ENCODE data around the gene RGS7.
"Not testable (repeated sequence)": the region's sequence is repeated elsewhere in the genome, so short reads cannot be mapped to it uniquely, and the experiment has no call there.

The RGS7 gene

GRCh38 chr1:241228339-241228738 lies 128.7 kb downstream of the RGS7 start:
- H3K4me3 ChIP-seq (ENCODE audit: low read depth, low read length), result no peak overlapping the region
- TF ChIP-seq, protein P1, sequence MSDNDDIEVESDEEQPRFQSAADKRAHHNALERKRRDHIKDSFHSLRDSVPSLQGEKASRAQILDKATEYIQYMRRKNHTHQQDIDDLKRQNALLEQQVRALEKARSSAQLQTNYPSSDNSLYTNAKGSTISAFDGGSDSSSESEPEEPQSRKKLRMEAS (IDR thresholded peaks at IDR 0.05; ENCODE audit: low read depth, low read length), result no peak
- no peak for TF ChIP-seq MYC (IDR thresholded peaks at IDR 0.05; ENCODE audit: low read depth, low read length)
- TF ChIP-seq POLR2A (IDR thresholded peaks at IDR 0.05; ENCODE audit: extremely low read depth, insufficient read length), result no peak
- no peak for TF ChIP-seq CTCF (IDR thresholded peaks at IDR 0.05; ENCODE audit: low read depth, low read length)
- DNase-seq (ENCODE audit: low read depth), result no peak

GRCh38 chr1:241225741-241226140 lies 131.3 kb downstream of the RGS7 start:
- H3K4me3 ChIP-seq (ENCODE audit: low read depth, low read length), result no peak overlapping the region
- no peak for TF ChIP-seq CTCF (IDR thresholded peaks at IDR 0.05; ENCODE audit: low read depth, low read length)
- TF ChIP-seq MYC (IDR thresholded peaks at IDR 0.05; ENCODE audit: low read depth, low read length), result no peak
- TF ChIP-seq, protein P1 (IDR thresholded peaks at IDR 0.05; ENCODE audit: low read depth, low read length), result no peak
- TF ChIP-seq POLR2A (IDR thresholded peaks at IDR 0.05; ENCODE audit: extremely low read depth, insufficient read length), result no peak
- DNase-seq (ENCODE audit: low read depth), result no peak

DNA sequence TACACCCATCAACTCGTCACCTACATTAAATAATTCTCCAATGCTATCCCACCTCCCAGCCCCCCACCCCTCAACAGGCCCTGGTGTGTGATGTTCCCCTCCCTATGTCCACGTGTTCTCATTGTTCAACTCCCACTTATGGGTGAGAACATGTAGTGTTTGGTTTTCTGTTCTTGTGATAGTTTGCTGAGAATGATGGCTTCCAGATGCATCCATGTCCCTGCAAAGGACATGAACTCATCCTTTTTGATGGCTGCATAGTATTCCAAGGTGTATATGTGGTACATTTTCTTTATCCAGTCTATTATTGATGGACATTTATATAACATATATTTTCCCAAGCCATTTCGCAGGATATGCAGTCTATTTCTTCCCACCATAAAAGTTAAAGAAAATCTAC lies 132.8 kb downstream of the RGS7 start:
- not testable (repeated sequence) for H3K4me3 ChIP-seq (ENCODE audit: low read depth, low read length); DNase-seq (ENCODE audit: low read depth)

- not testable (repeated sequence) for DNase-seq (ENCODE audit: low read depth); H3K4me3 ChIP-seq (ENCODE audit: low read depth, low read length)
Observed at GRCh38 chr1:241222813-241223212, 134.2 kb downstream of the RGS7 start.

DNA sequence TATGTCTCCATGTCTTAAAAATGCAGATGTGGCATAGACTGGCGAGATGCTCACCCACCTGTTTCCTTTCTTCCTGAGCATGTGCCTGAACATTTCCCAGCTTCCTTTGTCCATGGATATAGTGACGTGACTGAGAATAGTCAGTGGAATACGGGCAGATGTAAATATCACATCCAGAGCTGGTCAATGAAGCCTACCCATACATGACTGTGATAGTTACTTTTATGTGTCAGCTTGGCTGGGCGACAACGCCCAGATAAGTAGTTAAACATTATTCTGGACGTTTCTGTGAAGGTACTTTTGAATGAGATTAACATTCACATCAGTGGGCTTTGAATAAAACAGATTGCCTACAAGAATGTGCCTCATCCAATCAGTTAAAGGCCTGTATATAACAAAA lies 135.7 kb downstream of the RGS7 start:
- TF ChIP-seq POLR2A (IDR thresholded peaks at IDR 0.05; ENCODE audit: extremely low read depth, insufficient read length) (no peak), CTCF (IDR thresholded peaks at IDR 0.05; ENCODE audit: low read depth, low read length) (no peak), MYC (IDR thresholded peaks at IDR 0.05; ENCODE audit: low read depth, low read length) (no peak)
- TF ChIP-seq, protein P1 (IDR thresholded peaks at IDR 0.05; ENCODE audit: low read depth, low read length), result no peak
- no peak for DNase-seq (ENCODE audit: low read depth)
- H3K4me3 ChIP-seq (ENCODE audit: low read depth, low read length), result no peak overlapping the region

DNA sequence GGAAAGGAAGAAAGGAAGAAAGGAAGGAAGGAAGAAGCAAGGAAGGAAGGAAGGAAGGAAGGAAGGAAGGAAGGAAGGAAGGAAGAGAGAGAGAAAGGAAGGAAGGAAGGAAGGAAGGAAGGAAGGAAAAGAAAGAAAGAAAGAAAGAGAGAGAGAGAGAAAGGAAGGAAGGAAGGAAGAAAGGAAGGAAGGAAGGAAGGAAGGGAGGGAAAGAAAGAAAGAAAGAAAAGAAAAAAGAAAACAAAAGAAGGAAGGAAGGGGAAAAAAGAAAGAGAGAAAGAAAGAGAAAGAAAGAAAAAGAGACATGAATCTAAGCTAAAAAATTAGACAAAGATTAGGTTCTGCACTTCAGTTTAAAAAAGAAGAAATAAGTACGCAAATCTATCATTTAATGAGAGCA lies 136.1 kb downstream of the RGS7 start:
- not testable (repeated sequence) for H3K4me3 ChIP-seq (ENCODE audit: low read depth, low read length); DNase-seq (ENCODE audit: low read depth)

GRCh38 chr1:241219449-241219848 lies 137.6 kb downstream of the RGS7 start:
- DNase-seq (ENCODE audit: low read depth), result no peak
- no peak for TF ChIP-seq CTCF (IDR thresholded peaks at IDR 0.05; ENCODE audit: low read depth, low read length)
- no peak for TF ChIP-seq MYC (IDR thresholded peaks at IDR 0.05; ENCODE audit: low read depth, low read length)
- no peak for TF ChIP-seq POLR2A (IDR thresholded peaks at IDR 0.05; ENCODE audit: extremely low read depth, insufficient read length)
- TF ChIP-seq, protein P1 (IDR thresholded peaks at IDR 0.05; ENCODE audit: low read depth, low read length), result no peak
- no peak overlapping the region for H3K4me3 ChIP-seq (ENCODE audit: low read depth, low read length)

DNA sequence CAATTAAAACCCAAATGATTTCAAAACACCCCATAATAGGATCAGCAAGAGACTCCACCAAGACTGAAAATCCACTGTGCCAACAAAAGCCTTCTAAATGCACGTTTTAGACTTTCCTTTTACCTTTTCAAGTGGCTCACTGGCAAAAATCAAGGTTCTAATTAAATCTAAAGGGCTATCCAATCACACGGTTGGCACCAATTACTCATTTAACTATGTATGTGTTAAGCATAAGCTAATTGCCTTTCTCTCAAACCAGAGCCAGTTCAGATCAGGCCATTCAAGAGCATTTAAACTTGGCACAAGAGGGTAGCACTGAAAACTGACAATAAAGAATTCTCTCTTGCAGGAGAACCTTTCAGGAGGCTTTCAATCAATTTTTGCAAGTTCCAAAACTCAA lies 139.5 kb downstream of the RGS7 start:
- H3K4me3 ChIP-seq (ENCODE audit: low read depth, low read length), result no peak overlapping the region
- no peak for TF ChIP-seq CTCF (IDR thresholded peaks at IDR 0.05; ENCODE audit: low read depth, low read length)
- TF ChIP-seq, protein P1 (IDR thresholded peaks at IDR 0.05; ENCODE audit: low read depth, low read length), result no peak
- TF ChIP-seq POLR2A (IDR thresholded peaks at IDR 0.05; ENCODE audit: extremely low read depth, insufficient read length), result no peak
- no peak for TF ChIP-seq MYC (IDR thresholded peaks at IDR 0.05; ENCODE audit: low read depth, low read length)
- DNase-seq (ENCODE audit: low read depth), result no peak
